Measurements from ENCODE around the gene CETP. TPM values are rescaled to one million over a fixed set of nuclear protein-coding genes. Genes with fewer than 3 reads are reported as not detected.
A peak's percentile ranks its signal among the peaks of the same experiment; 100 is the strongest.

The CETP gene
- total RNA-seq, 1 donor = not detected

DNA sequence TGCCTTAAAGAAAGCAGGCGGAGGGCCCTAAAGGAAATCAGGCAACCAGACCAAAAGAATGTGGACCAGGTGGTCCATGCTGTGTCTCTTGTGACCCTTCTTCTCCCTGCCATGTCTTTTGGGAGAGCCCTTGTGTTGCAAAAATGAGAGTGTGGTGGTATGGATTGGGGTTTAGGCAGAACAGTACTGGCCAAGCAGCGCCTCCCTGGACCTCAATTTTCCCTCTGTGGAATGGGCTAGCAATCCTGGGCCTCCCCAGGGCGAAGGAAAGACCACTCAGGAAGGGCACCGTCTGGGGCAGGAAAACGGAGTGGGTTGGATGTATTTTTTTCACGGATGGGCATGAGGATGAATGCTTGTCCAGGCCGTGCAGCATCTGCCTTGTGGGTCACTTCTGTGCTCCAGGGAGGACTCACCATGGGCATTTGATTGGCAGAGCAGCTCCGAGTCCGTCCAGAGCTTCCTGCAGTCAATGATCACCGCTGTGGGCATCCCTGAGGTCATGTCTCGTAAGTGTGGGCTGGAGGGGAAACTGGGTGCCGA lies 20.1 kb downstream of the CETP start:
- H3K4me3 ChIP-seq (ENCODE audit: low read depth, low read length) = no peak overlapping the region
- no peak for DNase-seq (ENCODE audit: low read depth)
- TF ChIP-seq, protein P1, sequence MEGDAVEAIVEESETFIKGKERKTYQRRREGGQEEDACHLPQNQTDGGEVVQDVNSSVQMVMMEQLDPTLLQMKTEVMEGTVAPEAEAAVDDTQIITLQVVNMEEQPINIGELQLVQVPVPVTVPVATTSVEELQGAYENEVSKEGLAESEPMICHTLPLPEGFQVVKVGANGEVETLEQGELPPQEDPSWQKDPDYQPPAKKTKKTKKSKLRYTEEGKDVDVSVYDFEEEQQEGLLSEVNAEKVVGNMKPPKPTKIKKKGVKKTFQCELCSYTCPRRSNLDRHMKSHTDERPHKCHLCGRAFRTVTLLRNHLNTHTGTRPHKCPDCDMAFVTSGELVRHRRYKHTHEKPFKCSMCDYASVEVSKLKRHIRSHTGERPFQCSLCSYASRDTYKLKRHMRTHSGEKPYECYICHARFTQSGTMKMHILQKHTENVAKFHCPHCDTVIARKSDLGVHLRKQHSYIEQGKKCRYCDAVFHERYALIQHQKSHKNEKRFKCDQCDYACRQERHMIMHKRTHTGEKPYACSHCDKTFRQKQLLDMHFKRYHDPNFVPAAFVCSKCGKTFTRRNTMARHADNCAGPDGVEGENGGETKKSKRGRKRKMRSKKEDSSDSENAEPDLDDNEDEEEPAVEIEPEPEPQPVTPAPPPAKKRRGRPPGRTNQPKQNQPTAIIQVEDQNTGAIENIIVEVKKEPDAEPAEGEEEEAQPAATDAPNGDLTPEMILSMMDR (IDR thresholded peaks at IDR 0.05; ENCODE audit: insufficient read depth, low read length) = no peak

DNA sequence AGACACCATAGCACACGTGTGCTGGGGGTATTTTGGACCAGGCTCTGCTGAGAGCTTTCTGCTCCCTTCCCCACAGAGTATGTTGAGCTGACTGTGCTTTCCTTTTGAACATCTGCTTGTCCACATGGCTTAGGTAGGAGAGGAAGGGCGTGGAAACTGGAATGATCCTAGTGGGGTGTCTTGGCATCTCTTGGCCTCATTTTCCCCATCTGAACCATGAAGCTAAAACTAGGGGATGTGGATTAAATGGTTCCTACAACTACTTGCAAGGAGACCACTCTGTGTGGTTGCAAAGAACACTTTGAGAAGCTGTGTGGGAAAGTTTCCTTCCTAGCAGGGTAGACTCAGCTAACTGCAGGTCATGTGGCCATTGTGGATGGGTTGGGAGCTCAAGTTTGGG lies 20.9 kb downstream of the CETP start:
- DNase-seq (ENCODE audit: low read depth) = no peak
- TF ChIP-seq, protein P1 (IDR thresholded peaks at IDR 0.05; ENCODE audit: insufficient read depth, low read length) = no peak

DNA sequence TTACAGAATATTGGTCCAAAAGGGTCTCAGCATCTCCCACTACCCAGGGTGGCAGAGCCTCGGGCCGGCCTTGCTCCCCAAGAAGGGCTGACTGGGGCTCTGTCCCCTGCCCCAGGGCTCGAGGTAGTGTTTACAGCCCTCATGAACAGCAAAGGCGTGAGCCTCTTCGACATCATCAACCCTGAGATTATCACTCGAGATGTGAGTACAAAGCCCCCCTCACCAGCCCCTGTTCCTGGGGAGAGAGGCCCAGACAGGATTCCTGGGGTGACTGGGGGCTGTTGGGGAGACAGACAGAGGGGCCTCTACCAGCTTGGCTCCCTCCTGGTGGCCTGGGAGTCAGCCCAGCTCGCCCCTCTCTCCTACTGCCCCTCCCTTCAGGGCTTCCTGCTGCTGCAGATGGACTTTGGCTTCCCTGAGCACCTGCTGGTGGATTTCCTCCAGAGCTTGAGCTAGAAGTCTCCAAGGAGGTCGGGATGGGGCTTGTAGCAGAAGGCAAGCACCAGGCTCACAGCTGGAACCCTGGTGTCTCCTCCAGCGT lies 21.5 kb downstream of the CETP start:
- TF ChIP-seq, protein P1 (IDR thresholded peaks at IDR 0.05; ENCODE audit: insufficient read depth, low read length) = no peak
- H3K4me3 ChIP-seq (ENCODE audit: low read depth, low read length) = no peak overlapping the region

More for the DNA sequence above, 20.9 kb downstream of the CETP start:
- H3K4me3 ChIP-seq (ENCODE audit: low read depth, low read length) = no peak overlapping the region

DNA sequence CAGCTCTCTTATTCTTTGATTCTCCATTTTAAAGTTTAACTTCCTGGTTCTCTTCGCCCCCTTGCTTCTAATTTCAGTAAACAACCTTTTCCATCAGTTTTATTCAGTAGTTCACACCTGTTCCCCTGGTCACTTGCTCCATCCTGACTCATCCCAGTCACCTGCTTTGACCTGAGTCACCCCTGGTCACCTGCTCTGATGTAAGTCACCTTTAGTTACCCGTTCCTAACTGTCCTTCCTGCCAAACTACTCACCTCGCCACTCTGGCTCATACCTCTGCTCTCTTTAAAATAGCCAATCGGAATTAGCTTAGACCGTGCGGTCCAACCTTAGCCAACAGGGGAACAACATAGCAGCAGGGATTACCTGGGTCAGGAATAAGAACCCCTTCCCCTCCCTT lies 22.9 kb downstream of the CETP start:
- TF ChIP-seq, protein P1 (IDR thresholded peaks at IDR 0.05; ENCODE audit: insufficient read depth, low read length) = no peak
- no peak for DNase-seq (ENCODE audit: low read depth)
- no peak overlapping the region for H3K4me3 ChIP-seq (ENCODE audit: low read depth, low read length)

More for the DNA sequence above, 21.5 kb downstream of the CETP start:
- DNase-seq (ENCODE audit: low read depth) = no peak

DNA sequence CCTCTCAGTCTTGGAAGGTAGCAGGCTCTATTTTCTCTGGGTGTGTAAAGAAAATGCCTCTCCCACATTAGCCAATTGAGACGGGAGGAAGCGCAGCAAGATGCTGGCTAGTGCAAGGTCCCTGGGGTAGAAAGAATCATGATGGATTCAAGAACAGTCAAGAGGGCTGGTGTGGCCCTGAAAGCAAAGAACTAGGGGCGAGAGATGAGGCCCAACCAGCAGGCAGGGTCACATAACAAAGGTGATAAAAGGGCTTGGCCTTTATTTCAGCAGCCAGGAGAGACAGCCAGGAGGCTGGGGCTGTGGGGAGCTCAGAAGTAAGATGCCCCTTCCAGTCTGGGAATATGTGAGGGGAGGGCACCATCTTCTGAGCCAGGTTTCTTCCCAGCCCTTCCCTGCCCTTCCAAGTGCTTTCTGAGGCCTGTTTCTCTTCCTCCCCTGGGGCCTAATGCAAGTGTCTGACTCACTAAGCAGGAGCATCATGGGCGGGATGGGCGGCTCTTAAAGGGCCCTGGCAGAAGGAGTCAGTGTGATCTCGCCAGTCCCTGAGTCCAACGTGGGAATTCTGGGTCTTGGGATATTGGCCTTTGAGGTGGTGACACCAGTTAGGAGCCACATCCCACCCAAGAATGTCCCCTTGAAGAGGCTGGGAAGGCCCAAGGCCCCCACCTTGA lies 23.7 kb downstream of the CETP start:
- TF ChIP-seq, protein P1 (IDR thresholded peaks at IDR 0.05; ENCODE audit: insufficient read depth, low read length) = no peak
- DNase-seq (ENCODE audit: low read depth) = peak; percentile 90
- H3K4me3 ChIP-seq (ENCODE audit: low read depth, low read length) = peak overlapping the region; percentile 14

DNA sequence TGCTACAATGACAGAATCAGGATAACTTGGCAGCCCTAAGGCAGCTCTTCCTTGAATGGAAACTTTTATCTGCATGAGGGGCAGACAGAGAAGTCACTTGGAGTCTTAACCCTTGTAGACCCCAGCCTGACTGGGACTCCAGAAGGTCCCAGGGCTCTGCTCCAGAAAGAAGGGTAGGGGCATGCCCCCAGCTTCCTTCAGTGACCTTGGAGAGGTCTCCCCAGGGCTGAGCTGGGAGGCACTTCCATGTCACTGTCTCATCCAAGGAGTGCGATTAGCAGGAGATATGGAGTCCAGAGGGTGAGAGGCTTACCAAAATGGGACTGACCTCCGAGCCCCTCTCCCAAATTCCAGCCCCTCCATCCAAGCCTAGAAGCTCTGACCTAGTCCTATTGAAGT lies 24.2 kb downstream of the CETP start:
- TF ChIP-seq, protein P1 (IDR thresholded peaks at IDR 0.05; ENCODE audit: insufficient read depth, low read length) = no peak
- DNase-seq (ENCODE audit: low read depth) = no peak
- H3K4me3 ChIP-seq (ENCODE audit: low read depth, low read length) = no peak overlapping the region

All from fibroblast of the aortic adventitia (primary cell).